B cell (primary cell): Measurements from ENCODE around the gene POLR3B.

Experiments
- EZH2 ChIP-seq: IDR thresholded peaks from 2 replicates; pipeline ENCODE4 v1.6.1; 2012; ENCODE audit warnings: borderline replicate concordance, low read depth, mild to moderate bottlenecking, moderate library complexity, low read length; ENCODE audit not compliant: insufficient read depth, poor library complexity, severe bottlenecking
- TF ChIP-seq, protein P1 (sequence below): fragments of 200-600 bp; IDR thresholded peaks from one replicate; pipeline ENCODE4 v1.8.0; 2022; ENCODE audit warnings: antibody characterized with exemption, mild to moderate bottlenecking

- TF ChIP-seq, protein P1, sequence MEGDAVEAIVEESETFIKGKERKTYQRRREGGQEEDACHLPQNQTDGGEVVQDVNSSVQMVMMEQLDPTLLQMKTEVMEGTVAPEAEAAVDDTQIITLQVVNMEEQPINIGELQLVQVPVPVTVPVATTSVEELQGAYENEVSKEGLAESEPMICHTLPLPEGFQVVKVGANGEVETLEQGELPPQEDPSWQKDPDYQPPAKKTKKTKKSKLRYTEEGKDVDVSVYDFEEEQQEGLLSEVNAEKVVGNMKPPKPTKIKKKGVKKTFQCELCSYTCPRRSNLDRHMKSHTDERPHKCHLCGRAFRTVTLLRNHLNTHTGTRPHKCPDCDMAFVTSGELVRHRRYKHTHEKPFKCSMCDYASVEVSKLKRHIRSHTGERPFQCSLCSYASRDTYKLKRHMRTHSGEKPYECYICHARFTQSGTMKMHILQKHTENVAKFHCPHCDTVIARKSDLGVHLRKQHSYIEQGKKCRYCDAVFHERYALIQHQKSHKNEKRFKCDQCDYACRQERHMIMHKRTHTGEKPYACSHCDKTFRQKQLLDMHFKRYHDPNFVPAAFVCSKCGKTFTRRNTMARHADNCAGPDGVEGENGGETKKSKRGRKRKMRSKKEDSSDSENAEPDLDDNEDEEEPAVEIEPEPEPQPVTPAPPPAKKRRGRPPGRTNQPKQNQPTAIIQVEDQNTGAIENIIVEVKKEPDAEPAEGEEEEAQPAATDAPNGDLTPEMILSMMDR: no peak
- TF ChIP-seq EZH2: no peak
These were observed 30.2 kb upstream of the POLR3B start for GRCh38 chr12:106327309-106327869.
